ENCODE measurements around the gene ITPR3. TPM values are rescaled to one million over a fixed set of nuclear protein-coding genes. Genes with fewer than 3 reads are reported as not detected.

ITPR3 gene
- total RNA-seq, 1 donor from 2014 or later = 43.0 TPM

GRCh38 chr6:33744001-33744848 is 123.1 kb downstream of the ITPR3 start:
- Histone ChIP-seq H3K4me1 (no peaks in the 10 kb centered on the region), H3K27ac (no peak overlapping the region), H3K4me3 (no peak overlapping the region), H3K36me3 (no peaks in the 10 kb centered on the region), H3K27me3 (no peaks in the 10 kb centered on the region), H3K9me3 (no peaks in the 10 kb centered on the region)
- peak; percentile 66 to 83 (median 83) for TF ChIP-seq CTCF (IDR thresholded peaks at IDR 0.05)
- DNase-seq (ENCODE audit: low spot score in 2 of 2) = peak in 1 of 2 donors; percentile 79
- intact Hi-C loops (cut with DNase I) = loop anchor here (2.0 kb wide), 2 partner anchors 27 to 411 kb away; no protein-coding TSS in a partner anchor

GRCh38 chr6:33744895-33745546 is 123.9 kb downstream of the ITPR3 start:
- DNase-seq (ENCODE audit: low spot score in 2 of 2) = no peak
- no peak overlapping the region for H3K4me3 ChIP-seq
- no peaks in the 10 kb centered on the region for H3K27me3 ChIP-seq
- intact Hi-C loops (cut with DNase I) = loop anchor here (2.0 kb wide), 2 partner anchors 26 to 410 kb away; no protein-coding TSS in a partner anchor
- H3K36me3 ChIP-seq = no peaks in the 10 kb centered on the region
- TF ChIP-seq CTCF (IDR thresholded peaks at IDR 0.05) = no peak
- H3K9me3 ChIP-seq = no peaks in the 10 kb centered on the region
- H3K4me1 ChIP-seq = no peaks in the 10 kb centered on the region
- no peak overlapping the region for H3K27ac ChIP-seq

- Histone ChIP-seq H3K27me3 (no peaks in the 10 kb centered on the region), H3K4me1 (no peaks in the 10 kb centered on the region), H3K36me3 (no peaks in the 10 kb centered on the region), H3K4me3 (no peak overlapping the region), H3K9me3 (no peaks in the 10 kb centered on the region), H3K27ac (no peak overlapping the region)
- TF ChIP-seq CTCF (IDR thresholded peaks at IDR 0.05) = no peak
- no peak for DNase-seq (ENCODE audit: low spot score in 2 of 2)
- intact Hi-C loops (cut with DNase I) = loop anchor here (2.0 kb wide), 2 partner anchors 25 to 409 kb away; no protein-coding TSS in a partner anchor
Observed at GRCh38 chr6:33745548-33745947, 124.4 kb downstream of the ITPR3 start.

Other genes starting within 250 kb of the ITPR3 start
- gene KIFC1, start 229.5 kb upstream of the ITPR3 start, total RNA-seq = not detected
- gene PHF1, start 210.3 kb upstream of the ITPR3 start, total RNA-seq = 30.5 TPM
- 77.2 TPM for gene CUTA, start 203.2 kb upstream of the ITPR3 start, total RNA-seq
- 33.7 TPM for gene SYNGAP1, start 201.3 kb upstream of the ITPR3 start, total RNA-seq
- 45.8 TPM for gene ZBTB9, start 166.7 kb upstream of the ITPR3 start, total RNA-seq
- gene BAK1, start 41.0 kb upstream of the ITPR3 start, total RNA-seq = 8.7 TPM
- 2.6 TPM for gene UQCC2, start 90.4 kb downstream of the ITPR3 start, total RNA-seq
- gene IP6K3, start 125.6 kb downstream of the ITPR3 start, total RNA-seq = not detected
- 104 TPM for gene LEMD2, start 167.8 kb downstream of the ITPR3 start, total RNA-seq
- not detected for gene MLN, start 182.7 kb downstream of the ITPR3 start, total RNA-seq

Measured in ascending aorta (tissue), 2 donors.